Measurements from ENCODE around the gene LEFTY1. TPM values are rescaled to one million over a fixed set of nuclear protein-coding genes. Genes with fewer than 3 reads are reported as not detected.

LEFTY1 gene
- total and polyA plus RNA-seq, 3 experiments from 2014 or later, result 0.21 TPM; not detected in 2

DNA sequence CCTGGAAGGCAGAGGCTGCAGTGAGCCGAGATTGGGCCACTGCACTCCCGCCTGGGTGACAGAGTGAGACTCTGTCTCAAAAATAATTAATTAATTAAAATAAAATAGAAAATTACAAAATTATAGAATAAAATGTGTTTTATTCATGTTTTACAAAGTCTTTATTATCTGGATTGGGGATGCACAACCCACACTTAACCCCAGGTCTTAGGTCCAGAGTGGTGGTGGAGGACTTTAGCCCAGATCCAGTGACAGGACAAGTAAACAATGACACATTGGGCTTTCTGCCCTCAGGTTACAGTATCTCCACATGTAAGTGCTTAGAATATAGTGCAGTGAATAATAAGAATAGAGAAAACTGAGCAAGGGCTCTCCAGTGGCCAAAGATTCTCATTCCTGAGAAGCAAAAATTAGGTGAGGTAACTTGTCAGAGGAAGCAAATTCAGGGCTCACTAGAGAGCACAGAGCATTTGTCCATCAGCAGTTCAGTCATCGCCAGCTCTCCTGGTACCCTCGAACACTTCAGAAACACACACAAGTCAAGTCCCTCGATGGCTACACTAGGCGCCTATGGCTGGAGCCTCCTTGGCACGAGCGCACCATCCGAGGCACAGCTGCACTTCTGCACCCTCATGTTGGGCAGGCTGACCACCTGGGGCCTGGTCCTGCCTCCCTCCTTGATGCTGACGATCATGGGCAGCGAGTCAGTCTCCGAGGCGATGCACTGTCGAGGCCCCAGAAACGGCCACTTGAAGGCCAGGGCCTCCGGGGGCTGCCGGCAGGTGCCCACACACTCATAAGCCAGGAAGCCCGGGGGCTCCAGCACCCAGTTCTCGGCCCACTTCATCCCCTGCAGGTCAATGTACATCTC is 2.6 kb downstream of the LEFTY1 start:
- Mint-ChIP-seq H3K9me3 (no peaks in the 10 kb centered on the region), H3K4me1 (peaks cover 9 to 24% (median 12%) of the 10 kb centered on the region in 3 donors), H3K27ac (peak overlapping the region in 2 of 8 donors; percentile 24 to 47), H3K27me3 (peaks cover 0 to 1% of the 10 kb centered on the region in 2 donors), H3K36me3 (peaks cover 0 to 9% (median 0%) of the 10 kb centered on the region in 3 donors), H3K4me3 (peak overlapping the region in 1 of 7 donors; percentile 40)
- CTCF ChIA-PET, result interaction anchor here (2.5 kb wide), 1 partner anchor 10 kb away, joined by 9 read pairs; no protein-coding TSS in a partner anchor
- POLR2A ChIA-PET, result no interaction called here
- no peak overlapping the region for H3K4me3 ChIP-seq (ENCODE audit: low read length)
- H3K36me3 ChIP-seq (ENCODE audit: insufficient read depth, low read length), result no peaks in the 10 kb centered on the region
- no peak overlapping the region for H3K27ac ChIP-seq (ENCODE audit: low read depth, low read length)
- DNase-seq, result no peak
- no peaks in the 10 kb centered on the region for H3K27me3 ChIP-seq (ENCODE audit: insufficient read depth, low read length, poor library complexity, severe bottlenecking)
- H3K9me3 ChIP-seq (ENCODE audit: low read length), result no peaks in the 10 kb centered on the region
- H3K4me1 ChIP-seq (ENCODE audit: insufficient read depth, low read length), result peaks cover 9% of the 10 kb centered on the region

DNA sequence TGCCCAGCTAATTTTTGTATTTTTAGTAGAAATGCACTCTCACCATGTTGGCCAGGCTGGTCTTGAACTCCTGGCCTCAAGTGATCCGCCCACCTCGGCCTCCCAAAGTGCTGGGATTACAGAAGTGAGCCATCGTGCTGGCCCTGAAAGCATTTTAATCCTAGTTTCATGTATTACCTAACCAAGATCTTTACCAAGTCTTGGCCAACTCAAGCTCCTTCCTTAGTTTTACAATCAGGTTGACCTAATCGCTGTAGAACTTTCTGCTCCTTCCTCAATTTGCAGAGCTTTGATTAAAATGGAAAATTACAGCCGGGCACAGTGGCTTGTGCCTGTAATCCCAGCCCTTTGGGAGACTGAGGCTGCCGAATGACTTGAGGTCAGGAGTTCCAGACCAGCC is 3.6 kb downstream of the LEFTY1 start:
- H3K27me3 Mint-ChIP-seq, result peaks cover 0 to 1% of the 10 kb centered on the region in 2 donors
- POLR2A ChIA-PET, result no interaction called here

DNA sequence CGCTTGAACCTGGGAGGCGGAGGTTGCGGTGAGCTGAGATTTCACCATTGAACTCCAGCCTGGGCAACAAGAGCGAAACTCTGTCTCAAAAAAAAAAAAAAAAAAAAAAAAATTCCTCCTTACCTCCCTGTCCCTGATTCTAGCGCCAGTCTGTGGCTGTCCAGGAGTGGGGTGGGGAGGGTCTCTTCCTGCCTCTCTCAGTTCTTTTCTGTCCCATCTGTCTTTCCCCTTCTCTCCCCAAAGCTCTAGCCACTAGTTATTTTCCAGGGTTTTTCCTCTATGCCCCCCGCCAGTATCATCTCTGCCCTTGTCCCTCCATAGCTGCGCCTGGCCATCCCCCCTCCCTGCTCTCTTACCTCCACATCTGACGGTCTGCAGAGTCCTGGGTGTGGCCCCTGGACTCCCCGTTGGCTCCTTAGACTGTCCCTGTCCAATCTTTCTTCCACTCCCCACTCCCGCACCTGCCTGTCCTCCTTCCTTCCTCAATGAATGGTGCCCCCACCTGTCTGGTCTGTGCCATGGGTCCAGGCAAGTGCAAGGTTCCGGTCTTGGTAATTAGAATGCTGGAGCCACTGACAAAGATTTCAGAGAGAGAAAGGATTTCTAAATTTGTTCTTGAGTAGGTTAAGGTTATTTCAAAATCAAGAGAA is 5.2 kb downstream of the LEFTY1 start:
- no peak overlapping the region for H3K4me3 ChIP-seq (ENCODE audit: low read length)
- ChIA-PET CTCF (interaction anchor here (1.1 to 7.9 kb wide), 6 partner anchors 13 to 105 kb away, joined by 3 to 117 read pairs (median 16); partner anchors contain the start of gene SRP9), POLR2A (interaction anchor here (0.5 to 4.8 kb wide), 10 partner anchors 9 to 416 kb away, joined by 3 to 95 read pairs (median 6); partner anchors contain the start of genes PYCR2 and SRP9)
- H3K9me3 ChIP-seq (ENCODE audit: low read length), result no peaks in the 10 kb centered on the region
- H3K36me3 ChIP-seq (ENCODE audit: insufficient read depth, low read length), result peaks cover 2% of the 10 kb centered on the region
- peak overlapping the region in 7 of 8 donors; percentile 34 to 97 (median 90) for H3K27ac Mint-ChIP-seq
- DNase-seq, result no peak
- H3K4me3 Mint-ChIP-seq, result peak overlapping the region; percentile 62 to 99 (median 97)
- peaks cover 32% of the 10 kb centered on the region for H3K4me1 ChIP-seq (ENCODE audit: insufficient read depth, low read length)
- H3K27me3 ChIP-seq (ENCODE audit: insufficient read depth, low read length, poor library complexity, severe bottlenecking), result no peaks in the 10 kb centered on the region
- peaks cover 0 to 31% (median under 1%) of the 10 kb centered on the region in 3 donors for H3K36me3 Mint-ChIP-seq
- peaks cover 33 to 41% (median 38%) of the 10 kb centered on the region in 3 donors for H3K4me1 Mint-ChIP-seq
- H3K27ac ChIP-seq (ENCODE audit: low read depth, low read length), result no peak overlapping the region
- H3K9me3 Mint-ChIP-seq, result no peaks in the 10 kb centered on the region
- peaks cover 0 to 1% of the 10 kb centered on the region in 2 donors for H3K27me3 Mint-ChIP-seq

More for the DNA sequence above, 3.6 kb downstream of the LEFTY1 start:
- H3K4me3 ChIP-seq (ENCODE audit: low read length), result no peak overlapping the region
- DNase-seq, result no peak
- H3K27me3 ChIP-seq (ENCODE audit: insufficient read depth, low read length, poor library complexity, severe bottlenecking), result no peaks in the 10 kb centered on the region
- Mint-ChIP-seq H3K4me1 (peaks cover 17 to 31% (median 22%) of the 10 kb centered on the region in 3 donors), H3K4me3 (peak overlapping the region in 1 of 7 donors; percentile 68), H3K36me3 (peaks cover 0 to 18% (median 0%) of the 10 kb centered on the region in 3 donors), H3K27ac (peak overlapping the region in 2 of 8 donors; percentile 9 to 64), H3K9me3 (no peaks in the 10 kb centered on the region)
- CTCF ChIA-PET, result interaction anchor here (0.7 to 2.5 kb wide), 3 partner anchors 12 to 49 kb away, joined by 3 to 9 read pairs (median 3); no protein-coding TSS in a partner anchor
- H3K36me3 ChIP-seq (ENCODE audit: insufficient read depth, low read length), result no peaks in the 10 kb centered on the region
- H3K9me3 ChIP-seq (ENCODE audit: low read length), result no peaks in the 10 kb centered on the region
- no peak overlapping the region for H3K27ac ChIP-seq (ENCODE audit: low read depth, low read length)
- H3K4me1 ChIP-seq (ENCODE audit: insufficient read depth, low read length), result peaks cover 16% of the 10 kb centered on the region

DNA sequence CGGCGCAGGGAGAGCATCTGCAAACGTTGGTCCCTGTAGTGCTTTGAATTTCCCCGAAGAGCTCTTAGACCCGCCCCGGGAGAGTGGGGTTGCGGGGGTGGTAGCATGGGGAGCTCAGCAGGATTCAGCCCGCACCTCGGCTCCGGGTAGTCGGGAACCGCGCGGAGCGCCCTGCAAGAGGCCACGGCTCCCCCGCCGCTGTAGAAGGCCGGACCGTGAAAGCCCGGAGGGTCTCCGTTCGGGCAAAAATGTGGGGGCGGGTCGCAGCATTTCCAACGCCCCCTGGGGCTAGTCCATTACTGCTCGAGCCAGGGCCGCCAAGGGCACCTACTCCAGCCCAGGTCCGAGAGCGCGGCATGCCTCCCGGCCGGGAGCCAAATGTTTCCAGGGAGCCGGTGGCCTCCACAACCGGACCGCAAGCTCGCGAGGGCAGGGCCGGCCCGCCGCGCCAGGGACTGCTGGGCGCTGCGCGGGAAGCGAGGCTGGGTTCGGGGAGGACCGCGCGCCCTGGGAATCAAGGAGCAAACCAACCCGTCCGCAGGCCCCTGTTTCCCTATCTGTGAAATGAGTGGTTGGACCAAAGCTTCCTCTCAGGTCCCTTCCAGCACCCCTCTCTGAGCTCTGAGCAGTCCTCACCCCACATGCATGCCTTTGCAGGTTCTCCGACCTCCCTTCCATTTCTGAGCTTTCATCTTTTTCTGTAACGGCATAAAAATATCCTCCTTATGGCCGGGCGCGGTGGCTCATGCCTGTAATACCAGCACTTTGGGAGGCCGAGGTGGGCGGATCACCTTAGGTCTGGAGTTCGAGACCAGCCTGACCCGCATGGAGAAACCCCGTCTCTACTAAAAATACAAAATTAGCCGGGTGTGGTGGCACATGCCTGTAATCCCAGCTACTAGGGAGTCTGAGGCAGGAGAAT is 6.0 kb downstream of the LEFTY1 start:
- DNase-seq, result peak in 4 of 5 donors; percentile 11 to 54 (median 26)
- CTCF ChIA-PET, result interaction anchor here (0.7 to 7.9 kb wide), 18 partner anchors 7 to 415 kb away, joined by 3 to 117 read pairs (median 6); partner anchors contain the start of genes PYCR2 and SRP9
- Histone ChIP-seq H3K4me1 (ENCODE audit: insufficient read depth, low read length) (peaks cover 40% of the 10 kb centered on the region), H3K4me3 (ENCODE audit: low read length) (peak overlapping the region; percentile 92), H3K27ac (ENCODE audit: low read depth, low read length) (peak overlapping the region; percentile 95), H3K9me3 (ENCODE audit: low read length) (no peaks in the 10 kb centered on the region), H3K36me3 (ENCODE audit: insufficient read depth, low read length) (peaks cover 10% of the 10 kb centered on the region), H3K27me3 (ENCODE audit: insufficient read depth, low read length, poor library complexity, severe bottlenecking) (no peaks in the 10 kb centered on the region)
- H3K27me3 Mint-ChIP-seq, result no peaks in the 10 kb centered on the region
- H3K4me1 Mint-ChIP-seq, result peaks cover 41 to 46% (median 44%) of the 10 kb centered on the region in 3 donors
- H3K36me3 Mint-ChIP-seq, result peaks cover 0 to 38% (median 4%) of the 10 kb centered on the region in 3 donors
- peak overlapping the region; percentile 94 to 99 (median 97) for H3K4me3 Mint-ChIP-seq
- POLR2A ChIA-PET, result interaction anchor here (0.5 to 4.8 kb wide), 18 partner anchors 9 to 454 kb away, joined by 3 to 95 read pairs (median 6); partner anchors contain the start of genes LBR, PYCR2 and SRP9
- H3K27ac Mint-ChIP-seq, result peak overlapping the region; percentile 85 to 97 (median 95)
- H3K9me3 Mint-ChIP-seq, result no peaks in the 10 kb centered on the region

DNA sequence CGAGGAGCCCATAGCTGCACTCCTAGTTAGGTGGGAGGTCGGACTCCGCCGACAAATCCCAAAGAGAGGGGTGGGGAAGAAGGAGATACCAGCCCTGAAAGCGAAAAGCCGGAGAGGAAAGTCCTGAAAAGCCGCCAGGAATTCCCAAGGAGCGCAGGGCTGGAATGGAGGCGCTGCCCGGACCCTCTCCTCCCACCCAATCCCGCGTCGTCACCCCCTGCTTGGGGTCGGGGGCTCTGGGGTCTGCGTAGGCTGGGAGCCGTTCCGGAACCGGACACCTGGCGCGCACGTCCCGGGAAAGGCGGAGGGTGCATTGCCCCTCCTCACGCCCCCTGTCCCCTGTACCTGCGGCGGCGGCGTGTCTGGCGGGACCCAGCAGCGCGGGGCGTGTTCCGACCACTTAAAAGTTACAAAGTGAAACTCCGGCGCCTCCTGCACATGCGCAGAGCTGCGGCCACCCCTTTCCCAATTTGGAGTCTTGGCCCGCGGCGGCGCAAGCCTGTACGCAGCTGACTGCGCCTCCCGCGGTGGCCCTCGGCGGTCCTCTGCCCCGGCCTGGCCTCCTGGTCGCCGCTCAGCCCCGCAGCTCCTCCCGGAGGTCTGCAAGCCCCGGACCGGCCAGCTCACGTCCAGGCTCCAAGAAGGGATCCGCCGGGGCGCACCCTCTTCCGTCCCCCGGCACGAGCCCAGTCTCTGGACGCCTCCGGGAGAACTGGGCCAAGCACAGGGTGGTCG is 6.8 kb downstream of the LEFTY1 start, which contains the start of gene TMEM63A:
TSS of gene TMEM63A (minus strand) at position 422 of the 735 bp plus-strand sequence. CDS start 4,800 bp downstream, outside the sequence.
- Mint-ChIP-seq H3K9me3 (no peaks in the 10 kb centered on the region), H3K4me1 (peaks cover 50 to 54% (median 53%) of the 10 kb centered on the region in 3 donors), H3K27me3 (no peaks in the 10 kb centered on the region), H3K36me3 (peaks cover 0 to 46% (median 7%) of the 10 kb centered on the region in 3 donors), H3K4me3 (peak within 1 kb of the TSS; percentile 94 to 99 (median 97)), H3K27ac (peak within 1 kb of the TSS; percentile 90 to 97 (median 96))
- Histone ChIP-seq H3K9me3 (ENCODE audit: low read length) (no peaks in the 10 kb centered on the region), H3K27me3 (ENCODE audit: insufficient read depth, low read length, poor library complexity, severe bottlenecking) (no peaks in the 10 kb centered on the region), H3K36me3 (ENCODE audit: insufficient read depth, low read length) (peaks cover 16% of the 10 kb centered on the region), H3K4me1 (ENCODE audit: insufficient read depth, low read length) (peaks cover 48% of the 10 kb centered on the region), H3K4me3 (ENCODE audit: low read length) (peak within 1 kb of the TSS; percentile 92), H3K27ac (ENCODE audit: low read depth, low read length) (peak within 1 kb of the TSS; percentile 95)
- ChIA-PET CTCF (interaction anchor here (0.7 to 7.9 kb wide), 18 partner anchors 8 to 414 kb away, joined by 3 to 117 read pairs (median 6); partner anchors contain the start of genes PYCR2 and SRP9), POLR2A (interaction anchor here (0.7 to 4.8 kb wide), 17 partner anchors 9 to 454 kb away, joined by 3 to 95 read pairs (median 6); partner anchors contain the start of genes LBR, PYCR2 and SRP9)
- peak; percentile 86 to 94 (median 89) for DNase-seq

DNA sequence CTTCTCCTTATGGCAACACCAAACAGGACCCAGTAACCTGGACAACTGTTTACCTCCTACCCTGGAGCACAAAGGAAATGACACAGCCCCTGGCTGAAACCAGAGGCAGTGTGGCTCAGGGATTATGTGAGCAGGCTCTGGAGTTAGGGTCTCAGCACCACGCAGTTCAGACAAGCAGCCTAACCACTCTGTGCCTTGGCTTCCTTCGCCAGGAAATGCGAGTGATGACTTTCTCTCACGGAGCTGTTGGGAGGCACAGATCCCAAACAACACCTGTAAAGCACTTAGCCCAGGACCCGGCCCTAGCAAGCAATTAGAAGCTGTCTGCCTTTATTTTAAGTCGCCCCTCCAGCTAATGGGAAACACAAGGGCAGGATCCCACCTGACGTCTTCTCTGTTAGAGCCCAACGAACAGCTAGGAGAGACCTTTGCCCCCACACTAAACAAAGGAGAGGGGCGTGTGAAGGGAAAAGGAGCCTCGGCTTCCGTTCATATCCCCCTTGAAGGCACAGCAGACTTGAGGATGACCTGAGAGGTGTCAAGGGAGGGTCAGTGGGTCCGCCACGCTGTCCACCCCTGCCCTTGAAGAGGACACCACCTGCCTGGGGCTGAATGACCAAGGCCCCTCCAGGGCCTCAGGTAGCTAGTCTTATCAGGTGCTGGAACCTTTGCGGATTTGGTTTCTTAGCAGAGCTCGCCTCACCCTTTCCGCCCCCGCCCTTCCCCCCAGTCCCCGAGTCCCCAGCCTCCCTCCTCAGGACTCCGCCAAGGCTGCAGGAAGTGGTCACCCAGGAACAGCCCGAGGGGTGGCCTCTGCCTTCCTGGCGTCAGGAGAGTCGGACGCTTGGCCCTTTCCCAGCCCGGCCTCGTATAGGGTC is 7.6 kb downstream of the LEFTY1 start:
- Histone ChIP-seq H3K36me3 (ENCODE audit: insufficient read depth, low read length) (peaks cover 22% of the 10 kb centered on the region), H3K9me3 (ENCODE audit: low read length) (no peaks in the 10 kb centered on the region), H3K4me1 (ENCODE audit: insufficient read depth, low read length) (peaks cover 56% of the 10 kb centered on the region), H3K27ac (ENCODE audit: low read depth, low read length) (peak overlapping the region; percentile 95), H3K4me3 (ENCODE audit: low read length) (peak overlapping the region; percentile 92), H3K27me3 (ENCODE audit: insufficient read depth, low read length, poor library complexity, severe bottlenecking) (no peaks in the 10 kb centered on the region)
- H3K4me3 Mint-ChIP-seq, result peak overlapping the region; percentile 94 to 99 (median 97)
- POLR2A ChIA-PET, result interaction anchor here (0.6 to 4.8 kb wide), 13 partner anchors 9 to 579 kb away, joined by 3 to 95 read pairs (median 7); partner anchors contain the start of genes PYCR2 and SRP9
- CTCF ChIA-PET, result interaction anchor here (0.9 to 7.9 kb wide), 17 partner anchors 9 to 414 kb away, joined by 3 to 117 read pairs (median 6); partner anchors contain the start of genes PYCR2 and SRP9
- peaks cover 56 to 61% (median 60%) of the 10 kb centered on the region in 3 donors for H3K4me1 Mint-ChIP-seq
- DNase-seq, result peak in 4 of 5 donors; percentile 37 to 71 (median 48)
- H3K36me3 Mint-ChIP-seq, result peaks cover 0 to 53% (median 8%) of the 10 kb centered on the region in 3 donors
- H3K9me3 Mint-ChIP-seq, result no peaks in the 10 kb centered on the region
- H3K27me3 Mint-ChIP-seq, result no peaks in the 10 kb centered on the region
- H3K27ac Mint-ChIP-seq, result peak overlapping the region; percentile 90 to 97 (median 94)
